ENCODE results near the gene POLRMT.

DNA sequence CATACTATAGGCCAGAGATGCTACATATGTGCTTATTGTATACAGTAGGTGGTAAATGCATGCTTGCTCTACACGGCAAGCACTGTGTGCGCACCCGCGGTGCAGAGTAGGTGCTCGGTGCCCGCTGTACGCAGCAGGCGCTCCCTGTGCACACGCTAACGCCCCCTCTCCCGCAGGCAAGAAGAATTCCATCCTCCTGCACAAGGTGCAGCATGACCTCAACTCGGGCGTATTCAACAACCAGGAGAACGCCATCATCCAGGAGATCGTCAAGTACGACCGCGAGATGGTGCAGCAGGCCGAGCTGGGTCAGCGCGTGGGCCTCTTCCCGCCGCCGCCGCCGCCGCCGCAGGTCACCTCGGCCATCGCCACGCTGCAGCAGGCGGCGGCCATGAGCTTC lies 17.7 kb downstream of the POLRMT start:
- TF ChIP-seq NFIC (IDR thresholded peaks at IDR 0.05): no peak
- TF ChIP-seq, protein P1, sequence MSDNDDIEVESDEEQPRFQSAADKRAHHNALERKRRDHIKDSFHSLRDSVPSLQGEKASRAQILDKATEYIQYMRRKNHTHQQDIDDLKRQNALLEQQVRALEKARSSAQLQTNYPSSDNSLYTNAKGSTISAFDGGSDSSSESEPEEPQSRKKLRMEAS (IDR thresholded peaks at IDR 0.05): no peak
- no peak for TF ChIP-seq EP300 (IDR thresholded peaks at IDR 0.05; ENCODE audit: borderline replicate concordance)
- TF ChIP-seq TCF12 (IDR thresholded peaks at IDR 0.05; ENCODE audit: low read depth): no peak
- TF ChIP-seq RAD21 (IDR thresholded peaks at IDR 0.05; ENCODE audit: low read depth): no peak
- TF ChIP-seq, protein P2, sequence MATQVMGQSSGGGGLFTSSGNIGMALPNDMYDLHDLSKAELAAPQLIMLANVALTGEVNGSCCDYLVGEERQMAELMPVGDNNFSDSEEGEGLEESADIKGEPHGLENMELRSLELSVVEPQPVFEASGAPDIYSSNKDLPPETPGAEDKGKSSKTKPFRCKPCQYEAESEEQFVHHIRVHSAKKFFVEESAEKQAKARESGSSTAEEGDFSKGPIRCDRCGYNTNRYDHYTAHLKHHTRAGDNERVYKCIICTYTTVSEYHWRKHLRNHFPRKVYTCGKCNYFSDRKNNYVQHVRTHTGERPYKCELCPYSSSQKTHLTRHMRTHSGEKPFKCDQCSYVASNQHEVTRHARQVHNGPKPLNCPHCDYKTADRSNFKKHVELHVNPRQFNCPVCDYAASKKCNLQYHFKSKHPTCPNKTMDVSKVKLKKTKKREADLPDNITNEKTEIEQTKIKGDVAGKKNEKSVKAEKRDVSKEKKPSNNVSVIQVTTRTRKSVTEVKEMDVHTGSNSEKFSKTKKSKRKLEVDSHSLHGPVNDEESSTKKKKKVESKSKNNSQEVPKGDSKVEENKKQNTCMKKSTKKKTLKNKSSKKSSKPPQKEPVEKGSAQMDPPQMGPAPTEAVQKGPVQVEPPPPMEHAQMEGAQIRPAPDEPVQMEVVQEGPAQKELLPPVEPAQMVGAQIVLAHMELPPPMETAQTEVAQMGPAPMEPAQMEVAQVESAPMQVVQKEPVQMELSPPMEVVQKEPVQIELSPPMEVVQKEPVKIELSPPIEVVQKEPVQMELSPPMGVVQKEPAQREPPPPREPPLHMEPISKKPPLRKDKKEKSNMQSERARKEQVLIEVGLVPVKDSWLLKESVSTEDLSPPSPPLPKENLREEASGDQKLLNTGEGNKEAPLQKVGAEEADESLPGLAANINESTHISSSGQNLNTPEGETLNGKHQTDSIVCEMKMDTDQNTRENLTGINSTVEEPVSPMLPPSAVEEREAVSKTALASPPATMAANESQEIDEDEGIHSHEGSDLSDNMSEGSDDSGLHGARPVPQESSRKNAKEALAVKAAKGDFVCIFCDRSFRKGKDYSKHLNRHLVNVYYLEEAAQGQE (IDR thresholded peaks at IDR 0.05; ENCODE audit: low read depth): no peak
- no peak for TF ChIP-seq FOXM1 (IDR thresholded peaks at IDR 0.05; ENCODE audit: borderline replicate concordance, low read depth)
- TF ChIP-seq CREB1 (IDR thresholded peaks at IDR 0.05; ENCODE audit: low read depth): no peak

Data from Ishikawa (cell line).